ENCODE measurements around the gene ZNF24. TPM values are rescaled to one million over a fixed set of nuclear protein-coding genes. Genes with fewer than 3 reads are reported as not detected.

Gene ZNF24
- total RNA-seq, 1 experiment from 2014 or later: 57.9 TPM

GRCh38 chr18:35337286-35337685, 6.9 kb downstream of the ZNF24 start:
- Mint-ChIP-seq H3K4me3 (no peak overlapping the region), H3K9me3 (no peaks in the 10 kb centered on the region; a peak in 1 of 5 replicates), H3K27ac (no peak overlapping the region), H3K27me3 (ENCODE audit: low read depth) (no peaks in the 10 kb centered on the region), H3K4me1 (no peaks in the 10 kb centered on the region), H3K36me3 (ENCODE audit: insufficient read depth in 1 of 3, low read depth in 3 of 3) (peaks cover 55 to 80% (median 75%) of the 10 kb centered on the region in 3 experiments; a peak in 6 of 7 replicates)
- no peak overlapping the region for H4K8ac ChIP-seq (replicated peaks; ENCODE audit: insufficient read length, low read depth, low read length)
- no peak overlapping the region for H2AFZ ChIP-seq (ENCODE audit: low read length)
- no peak overlapping the region for H2BK120ac ChIP-seq (ENCODE audit: low read depth, low read length, poor library complexity, severe bottlenecking)
- no peak overlapping the region for H3K14ac ChIP-seq (ENCODE audit: insufficient read depth, low read length)
- H4K91ac ChIP-seq (ENCODE audit: insufficient read length, low read depth, low read length): no peak overlapping the region
- H3K27me3 ChIP-seq (ENCODE audit: insufficient read depth, low read length): no peaks in the 10 kb centered on the region
- peaks cover 7% of the 10 kb centered on the region for H3K79me2 ChIP-seq (ENCODE audit: insufficient read depth, low read length)
- no peak overlapping the region for H2BK15ac ChIP-seq (ENCODE audit: low read depth, low read length)
- WGBS (ENCODE audit: extremely low coverage, insufficient read length, low lambda C conversion rate): no CpG with 5 or more reads among the region's 5 CpGs
- no peak overlapping the region for H3K56ac ChIP-seq (ENCODE audit: insufficient read length, low read depth, low read length)
- no peak overlapping the region for H3K9ac ChIP-seq (ENCODE audit: extremely low read depth, insufficient read length, low read length)
- no peaks in the 10 kb centered on the region for H3K4me1 ChIP-seq (ENCODE audit: insufficient read depth, low read length)
- H3K79me1 ChIP-seq (ENCODE audit: insufficient read depth, low read depth, low read length, poor library complexity, severe bottlenecking): peaks cover 3% of the 10 kb centered on the region
- H3K4me2 ChIP-seq (ENCODE audit: insufficient read depth, insufficient read length, low read length): no peak overlapping the region
- no peak for TF ChIP-seq CTCF (conservative IDR thresholded peaks at IDR 0.05)
- H2BK5ac ChIP-seq (ENCODE audit: insufficient read length, low read length): no peak overlapping the region
- H3K18ac ChIP-seq (ENCODE audit: insufficient read length, low read depth, low read length): no peak overlapping the region
- H3K4ac ChIP-seq (ENCODE audit: low read depth, low read length): no peak overlapping the region
- H2BK20ac ChIP-seq (ENCODE audit: low read depth, low read length, poor library complexity, severe bottlenecking): no peak overlapping the region
- no peak overlapping the region for H3K27ac ChIP-seq (ENCODE audit: insufficient read length, low read depth, low read length)
- no peak for DNase-seq
- no peaks in the 10 kb centered on the region for H3K9me3 ChIP-seq (ENCODE audit: control insufficient read depth, low read depth, low read length)
- H2BK12ac ChIP-seq (ENCODE audit: insufficient read length, low read depth, low read length): no peak overlapping the region
- no peak overlapping the region for H3K23ac ChIP-seq (ENCODE audit: insufficient read length, low read depth, low read length)
- no peaks in the 10 kb centered on the region for H3K23me2 ChIP-seq (ENCODE audit: insufficient read length, low read depth, low read length, poor library complexity, severe bottlenecking)
- H4K20me1 ChIP-seq (ENCODE audit: control insufficient read depth, insufficient read depth, insufficient read length): no peaks in the 10 kb centered on the region
- no peak overlapping the region for H3T11ph ChIP-seq (ENCODE audit: low read length)
- no peak overlapping the region for H2AK5ac ChIP-seq (ENCODE audit: insufficient read length, low read length)
- H4K5ac ChIP-seq (ENCODE audit: insufficient read length, low read depth, low read length): no peak overlapping the region
